HepG2 (cell line): ENCODE data around the gene MKNK1. TPM values are rescaled to one million over a fixed set of nuclear protein-coding genes. Genes with fewer than 3 reads are reported as not detected.

Experiments
- ATAC-seq: fragments of 200-7000 bp; cut with Tn5 transposase; 3 replicates; pipeline ENCODE4 v1.9.1; 2020; ENCODE audit warnings: mild to moderate bottlenecking, moderate library complexity
- BruUV-seq: library from RNA; stranded (reverse); fragments of 400-500 nt; replicated peaks from 2 replicates; lab custom pipeline; 2021; lab: Mats Ljungman, UMichigan
- CTCF ChIA-PET: fragments of 300-600 bp; formaldehyde crosslinking; extraction: SDS; loops from one replicate; lab custom pipeline; 2021; ENCODE audit warnings: low total read pairs, inconsistent platforms, low intra/inter-chr PET ratio; lab: Yijun Ruan, JAX
- POLR2A ChIA-PET: fragments of 350-600 bp; sonication (Branson Sonifier 250); formaldehyde crosslinking; loops from one replicate; lab custom pipeline; 2020; ENCODE audit warnings: antibody characterized with exemption, inconsistent platforms; lab: Yijun Ruan, JAX
- DNase-seq: peaks from one replicate; pipeline ENCODE4 v3.0.0-alpha.2; 2015; ENCODE audit warnings: low spot score
- FAIRE-seq: peaks from 3 replicates; lab custom pipeline; 2011; peaks lifted over from hg19 to GRCh38; lab: Jason Lieb, UNC
- H2AFZ ChIP-seq: one replicate; pipeline ENCODE4 v1.6.1; 2011; ENCODE audit warnings: low read length, inconsistent platforms
- H3K27ac ChIP-seq: fragments of 300-600 bp; 3 replicates; pipeline ENCODE4 v1.8.0; 2011; ENCODE audit warnings: mixed run types, mild to moderate bottlenecking, mixed read lengths, low read length, inconsistent platforms; ENCODE audit not compliant: insufficient read depth; ENCODE audit errors: extremely low read length
- H3K27me3 ChIP-seq, 2 experiments: fragments of 200-600 bp in 1 of 2; 2 replicates in 1 of 2; 3 replicates in 1 of 2; pipeline versions ENCODE4 v1.6.0 to v1.8.0; 2011; ENCODE audit warnings: low read length in 2 of 2, mild to moderate bottlenecking in 2 of 2, moderate library complexity in 2 of 2, inconsistent platforms in 1 of 2; ENCODE audit not compliant: insufficient read depth in 2 of 2, control insufficient read depth in 1 of 2
- H3K36me3 ChIP-seq, 2 experiments: fragments of 200-600 bp in 1 of 2; replicated peaks in 1 of 2; 2 replicates in 1 of 2; 3 replicates in 1 of 2; pipeline versions ENCODE4 v1.5.1 to v1.8.0; 2011; ENCODE audit warnings: low read length in 2 of 2, inconsistent platforms in 1 of 2; ENCODE audit not compliant: insufficient read depth in 2 of 2, control insufficient read depth in 1 of 2
- H3K4me1 ChIP-seq: 2 replicates; pipeline ENCODE4 v1.5.1; 2012; ENCODE audit warnings: low read length, inconsistent platforms; ENCODE audit not compliant: insufficient read depth
- H3K4me2 ChIP-seq: 2 replicates; pipeline ENCODE4 v1.6.0; 2011; ENCODE audit warnings: low read depth, low read length, inconsistent platforms
- H3K4me3 ChIP-seq, 3 experiments: fragments of 200-600 bp in 1 of 3; sonication (generic), shearing (Covaris generic) in 1 of 3; replicated peaks in 1 of 3; 2 replicates each; pipeline ENCODE4 v1.5.1; 2011 to 2016; ENCODE audit warnings: low read length in 3 of 3, inconsistent platforms in 2 of 3, low read depth in 2 of 3, mild to moderate bottlenecking in 2 of 3, control low read depth in 1 of 3, mixed read lengths in 1 of 3; ENCODE audit not compliant: insufficient read depth in 1 of 3
- H3K79me2 ChIP-seq: one replicate; pipeline ENCODE4 v1.6.1; 2011; ENCODE audit warnings: low read length, inconsistent platforms; ENCODE audit not compliant: insufficient read depth
- H3K9ac ChIP-seq: 2 replicates; pipeline ENCODE4 v1.6.0; 2011; ENCODE audit warnings: mild to moderate bottlenecking, low read depth, low read length, inconsistent platforms; ENCODE audit not compliant: insufficient read depth
- H3K9me3 ChIP-seq: 2 replicates; pipeline ENCODE4 v1.5.1; 2012; ENCODE audit warnings: mild to moderate bottlenecking, low read length
- H4K20me1 ChIP-seq: 2 replicates; pipeline ENCODE4 v1.6.0; 2011; ENCODE audit warnings: inconsistent platforms, mild to moderate bottlenecking, low read length, moderate library complexity; ENCODE audit not compliant: insufficient read depth
- ARNT2 ChIP-seq: sonication (generic); formaldehyde crosslinking; IDR thresholded peaks from 2 replicates; pipeline ENCODE4 v1.8.0; 2022; ENCODE audit warnings: mild to moderate bottlenecking, low read depth, missing genetic modification reagents, moderate library complexity
- ATF1 ChIP-seq: IDR thresholded peaks from 2 replicates; pipeline ENCODE4 v1.6.1; 2016; ENCODE audit warnings: mild to moderate bottlenecking, control low read depth
- CEBPB ChIP-seq: IDR thresholded peaks from 2 replicates; pipeline ENCODE4 v1.6.1; 2011; ENCODE audit warnings: low read depth, low read length, improper control_type of control experiment, borderline replicate concordance
- HNRNPUL1 ChIP-seq: fragments of 200-400 bp; formaldehyde crosslinking; IDR thresholded peaks from 2 replicates; pipeline ENCODE4 v1.6.1; 2017; ENCODE audit warnings: low read depth, mild to moderate bottlenecking, low read length, moderate library complexity
- NR2F1 ChIP-seq, 2 experiments: fragments of 450-650 bp in 1 of 2; formaldehyde crosslinking in 1 of 2; IDR thresholded peaks; 2 replicates each; pipeline versions ENCODE4 v1.5.0 to v1.6.1; 2016 to 2020; ENCODE audit warnings: mild to moderate bottlenecking in 1 of 2, missing compliant biosample characterization in 1 of 2, missing genetic modification reagents in 1 of 2, moderate library complexity in 1 of 2
- SOX5 ChIP-seq: IDR thresholded peaks from 2 replicates; pipeline ENCODE4 v1.6.1; 2016; ENCODE audit warnings: borderline replicate concordance
- SRSF9 ChIP-seq: fragments of 200-400 bp; formaldehyde crosslinking; IDR thresholded peaks from 2 replicates; pipeline ENCODE4 v1.6.1; 2018; ENCODE audit warnings: borderline replicate concordance, mild to moderate bottlenecking, low read depth, low read length; ENCODE audit not compliant: insufficient read depth, poor library complexity, severe bottlenecking
- ZNF709 ChIP-seq: sonication (generic); formaldehyde crosslinking; IDR thresholded peaks from 2 replicates; pipeline ENCODE4 v1.5.0; 2020; ENCODE audit warnings: mild to moderate bottlenecking, missing genetic modification reagents
- WGBS: methylation state at CpG from one replicate; pipeline ENCODE4 v1.1.6; 2017; ENCODE audit warnings: low lambda C conversion rate; 5-methylcytosine and 5-hydroxymethylcytosine counted together
- in situ Hi-C: cut with HindIII; loops from 2 replicates; pipeline ENCODE4 v1.10.0; 2017; ENCODE audit warnings: low pct_unique_long_range_greater_than_20kb; ENCODE audit not compliant: extremely low pct_ligation_motif_present
- intact Hi-C: fragments of 100-400 bp; cut with micrococcal nuclease; formaldehyde crosslinking; loops from one replicate; pipeline ENCODE4 v1.10.0; 2022; ENCODE audit not compliant: unreplicated experiment
- polyA plus RNA-seq, 8 experiments: library from polyadenylated mRNA; depleted of rRNA in 3 of 8; stranded (reverse) in 7 of 8; unstranded in 1 of 8; fragments of >200 nt; fragmentation: Illumina TruSeq in 4 of 8; extraction: Trizol in 4 of 8; gene quantifications; 2 replicates each; pipeline versions ENCODE4 v1.2.1 to v1.2.3, GENCODE V29; 2011 to 2016; ENCODE audit warnings: low read depth in 4 of 8, missing spikeins in 1 of 8, mixed read lengths in 1 of 8; ENCODE audit not compliant: insufficient read depth in 1 of 8
- total RNA-seq, 5 experiments: library from RNA; depleted of rRNA; stranded (reverse); fragments of >200 nt; fragmentation: Illumina TruSeq; extraction: Trizol; gene quantifications; 2 replicates each; pipeline ENCODE4 v1.2.3, GENCODE V29; 2016; ENCODE audit warnings: low read depth in 1 of 5
- TF ChIP-seq, protein P1 (sequence below): sonication (generic); formaldehyde crosslinking; IDR thresholded peaks from 2 replicates; pipeline ENCODE4 v1.4.0; 2020; ENCODE audit warnings: missing genetic modification reagents, borderline replicate concordance
- TF ChIP-seq, protein P2 (sequence below): sonication (generic); formaldehyde crosslinking; IDR thresholded peaks from 2 replicates; pipeline ENCODE4 v1.8.0; 2023; ENCODE audit warnings: mild to moderate bottlenecking, missing genetic modification reagents
- TF ChIP-seq, protein P3 (sequence below): sonication (generic); formaldehyde crosslinking; IDR thresholded peaks from 2 replicates; pipeline ENCODE4 v1.5.1; 2020; ENCODE audit warnings: missing genetic modification reagents, mild to moderate bottlenecking, borderline replicate concordance

The MKNK1 gene
- total and polyA plus RNA-seq, 2 of the 13 experiments (the other 11 are each of a cell fraction or from before 2014, with no cell fraction given) = 18.5 to 24.1 TPM

DNA sequence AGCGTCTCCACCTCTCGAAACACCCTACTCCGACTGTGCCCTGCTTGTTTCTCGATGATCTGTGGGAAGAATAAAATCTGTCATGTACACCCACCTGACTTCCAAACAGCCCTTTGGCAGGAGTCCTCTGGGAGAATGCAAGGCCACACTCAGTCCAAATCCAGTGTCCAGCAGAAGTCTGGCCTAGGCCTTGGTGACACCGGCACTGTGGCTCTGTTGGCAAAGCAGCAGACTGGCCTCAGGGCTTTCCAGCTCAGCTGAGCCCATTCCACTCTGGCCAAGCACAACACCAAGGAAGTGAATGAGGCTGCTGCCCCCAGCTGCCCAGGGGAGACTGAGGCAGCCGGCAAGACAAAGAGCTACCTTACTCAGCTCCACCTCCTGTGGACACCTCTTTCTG is 27.5 kb downstream of the MKNK1 start:
- Histone ChIP-seq H4K20me1 (no peaks in the 10 kb centered on the region), H3K4me1 (peaks cover 6% of the 10 kb centered on the region), H3K79me2 (no peaks in the 10 kb centered on the region), H3K9ac (no peak overlapping the region), H3K4me2 (no peak overlapping the region), H3K27ac (no peak overlapping the region), H3K36me3 (peaks cover 15 to 33% of the 10 kb centered on the region in 2 experiments; a peak in 4 of 5 replicates), H3K9me3 (no peaks in the 10 kb centered on the region), H3K27me3 (no peaks in the 10 kb centered on the region), H3K4me3 (no peak overlapping the region), H2AFZ (no peak overlapping the region)
- no peak for DNase-seq
- TF ChIP-seq ARNT2 (CRISPR knock-in tag) = no peak
- TF ChIP-seq, protein P1, sequence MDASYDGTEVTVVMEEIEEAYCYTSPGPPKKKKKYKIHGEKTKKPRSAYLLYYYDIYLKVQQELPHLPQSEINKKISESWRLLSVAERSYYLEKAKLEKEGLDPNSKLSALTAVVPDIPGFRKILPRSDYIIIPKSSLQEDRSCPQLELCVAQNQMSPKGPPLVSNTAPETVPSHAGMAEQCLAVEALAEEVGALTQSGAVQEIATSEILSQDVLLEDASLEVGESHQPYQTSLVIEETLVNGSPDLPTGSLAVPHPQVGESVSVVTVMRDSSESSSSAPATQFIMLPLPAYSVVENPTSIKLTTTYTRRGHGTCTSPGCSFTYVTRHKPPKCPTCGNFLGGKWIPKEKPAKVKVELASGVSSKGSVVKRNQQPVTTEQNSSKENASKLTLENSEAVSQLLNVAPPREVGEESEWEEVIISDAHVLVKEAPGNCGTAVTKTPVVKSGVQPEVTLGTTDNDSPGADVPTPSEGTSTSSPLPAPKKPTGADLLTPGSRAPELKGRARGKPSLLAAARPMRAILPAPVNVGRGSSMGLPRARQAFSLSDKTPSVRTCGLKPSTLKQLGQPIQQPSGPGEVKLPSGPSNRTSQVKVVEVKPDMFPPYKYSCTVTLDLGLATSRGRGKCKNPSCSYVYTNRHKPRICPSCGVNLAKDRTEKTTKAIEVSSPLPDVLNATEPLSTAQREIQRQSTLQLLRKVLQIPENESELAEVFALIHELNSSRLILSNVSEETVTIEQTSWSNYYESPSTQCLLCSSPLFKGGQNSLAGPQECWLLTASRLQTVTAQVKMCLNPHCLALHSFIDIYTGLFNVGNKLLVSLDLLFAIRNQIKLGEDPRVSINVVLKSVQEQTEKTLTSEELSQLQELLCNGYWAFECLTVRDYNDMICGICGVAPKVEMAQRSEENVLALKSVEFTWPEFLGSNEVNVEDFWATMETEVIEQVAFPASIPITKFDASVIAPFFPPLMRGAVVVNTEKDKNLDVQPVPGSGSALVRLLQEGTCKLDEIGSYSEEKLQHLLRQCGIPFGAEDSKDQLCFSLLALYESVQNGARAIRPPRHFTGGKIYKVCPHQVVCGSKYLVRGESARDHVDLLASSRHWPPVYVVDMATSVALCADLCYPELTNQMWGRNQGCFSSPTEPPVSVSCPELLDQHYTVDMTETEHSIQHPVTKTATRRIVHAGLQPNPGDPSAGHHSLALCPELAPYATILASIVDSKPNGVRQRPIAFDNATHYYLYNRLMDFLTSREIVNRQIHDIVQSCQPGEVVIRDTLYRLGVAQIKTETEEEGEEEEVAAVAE = no peak
- TF ChIP-seq, protein P2, sequence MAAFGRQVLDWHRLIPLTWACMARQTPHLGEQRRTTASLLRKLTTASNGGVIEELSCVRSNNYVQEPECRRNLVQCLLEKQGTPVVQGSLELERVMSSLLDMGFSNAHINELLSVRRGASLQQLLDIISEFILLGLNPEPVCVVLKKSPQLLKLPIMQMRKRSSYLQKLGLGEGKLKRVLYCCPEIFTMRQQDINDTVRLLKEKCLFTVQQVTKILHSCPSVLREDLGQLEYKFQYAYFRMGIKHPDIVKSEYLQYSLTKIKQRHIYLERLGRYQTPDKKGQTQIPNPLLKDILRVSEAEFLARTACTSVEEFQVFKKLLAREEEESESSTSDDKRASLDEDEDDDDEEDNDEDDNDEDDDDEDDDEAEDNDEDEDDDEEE = no peak
- no peak for TF ChIP-seq SOX5 (CRISPR knock-in tag)
- TF ChIP-seq HNRNPUL1 = no peak
- TF ChIP-seq CEBPB = no peak
- TF ChIP-seq NR2F1 (CRISPR knock-in tag; IDR thresholded peaks at IDR 0.05) = no peak
- no peak for TF ChIP-seq ATF1
- TF ChIP-seq SRSF9 = no peak
- no peak for TF ChIP-seq ZNF709 (CRISPR knock-in tag)
- TF ChIP-seq, protein P3, sequence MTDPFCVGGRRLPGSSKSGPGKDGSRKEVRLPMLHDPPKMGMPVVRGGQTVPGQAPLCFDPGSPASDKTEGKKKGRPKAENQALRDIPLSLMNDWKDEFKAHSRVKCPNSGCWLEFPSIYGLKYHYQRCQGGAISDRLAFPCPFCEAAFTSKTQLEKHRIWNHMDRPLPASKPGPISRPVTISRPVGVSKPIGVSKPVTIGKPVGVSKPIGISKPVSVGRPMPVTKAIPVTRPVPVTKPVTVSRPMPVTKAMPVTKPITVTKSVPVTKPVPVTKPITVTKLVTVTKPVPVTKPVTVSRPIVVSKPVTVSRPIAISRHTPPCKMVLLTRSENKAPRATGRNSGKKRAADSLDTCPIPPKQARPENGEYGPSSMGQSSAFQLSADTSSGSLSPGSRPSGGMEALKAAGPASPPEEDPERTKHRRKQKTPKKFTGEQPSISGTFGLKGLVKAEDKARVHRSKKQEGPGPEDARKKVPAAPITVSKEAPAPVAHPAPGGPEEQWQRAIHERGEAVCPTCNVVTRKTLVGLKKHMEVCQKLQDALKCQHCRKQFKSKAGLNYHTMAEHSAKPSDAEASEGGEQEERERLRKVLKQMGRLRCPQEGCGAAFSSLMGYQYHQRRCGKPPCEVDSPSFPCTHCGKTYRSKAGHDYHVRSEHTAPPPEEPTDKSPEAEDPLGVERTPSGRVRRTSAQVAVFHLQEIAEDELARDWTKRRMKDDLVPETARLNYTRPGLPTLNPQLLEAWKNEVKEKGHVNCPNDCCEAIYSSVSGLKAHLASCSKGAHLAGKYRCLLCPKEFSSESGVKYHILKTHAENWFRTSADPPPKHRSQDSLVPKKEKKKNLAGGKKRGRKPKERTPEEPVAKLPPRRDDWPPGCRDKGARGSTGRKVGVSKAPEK (CRISPR knock-in tag) = no peak
- 94% methylated on average over 6 of the region's 6 CpGs for whole genome bisulfite sequencing
- no peak for FAIRE-seq
- POLR2A ChIA-PET = no interaction called here
- CTCF ChIA-PET = no interaction called here
- no peak for ATAC-seq
- intact Hi-C loops = no loop called here
- in situ Hi-C loops = no loop called here
- BruUV-seq = no TSS peak
